ENCODE results near the gene AJUBA.

Gene AJUBA

DNA sequence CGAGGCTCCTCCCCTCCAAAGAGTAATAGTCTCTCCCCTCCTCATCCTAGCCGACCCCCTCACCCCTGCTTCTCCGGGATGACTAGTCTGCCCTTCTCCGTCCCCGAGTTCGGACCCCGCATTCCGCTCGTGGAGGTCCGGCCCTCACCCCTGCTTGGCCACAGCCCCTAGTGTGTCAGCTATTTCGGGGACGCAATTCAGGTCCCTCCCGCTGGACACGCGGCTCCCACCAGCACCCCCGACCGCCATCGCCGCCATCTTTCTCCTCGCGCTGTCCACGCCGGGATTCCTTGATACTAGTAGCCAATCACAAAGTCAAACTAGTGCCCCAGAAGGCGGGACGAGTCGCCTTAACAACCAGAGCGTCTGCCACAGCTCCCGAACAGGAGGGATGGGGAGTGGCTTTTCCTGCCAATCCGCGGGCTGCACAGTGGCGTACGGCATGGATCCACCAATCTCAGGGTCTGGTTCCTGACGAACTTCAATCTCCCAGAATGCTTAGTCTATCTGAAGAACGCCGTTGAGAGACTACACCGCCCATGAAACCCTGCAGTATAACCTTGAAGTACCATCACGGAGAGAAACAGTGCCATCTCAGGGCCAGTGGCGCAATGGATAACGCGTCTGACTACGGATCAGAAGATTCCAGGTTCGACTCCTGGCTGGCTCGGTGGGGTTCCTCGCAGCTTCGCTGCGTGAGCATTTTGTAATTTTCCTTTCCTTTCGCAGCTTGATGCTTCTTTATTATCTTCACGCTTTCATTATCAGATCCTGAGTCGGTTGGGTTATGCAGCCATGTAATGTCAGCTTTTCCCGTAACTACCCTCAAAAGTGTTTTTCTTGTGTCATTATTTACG, 53.0 kb downstream of the AJUBA start, which contains the start of gene PRMT5:
PRMT5 (minus strand) TSS at position 273 of the 857 bp plus-strand sequence; CDS start at position 258, 15 bp downstream.
- peak within 1 kb of the TSS; percentile 99 for H3K4me3 ChIP-seq (ENCODE audit: low read depth, low read length)
- TF ChIP-seq, protein P1, sequence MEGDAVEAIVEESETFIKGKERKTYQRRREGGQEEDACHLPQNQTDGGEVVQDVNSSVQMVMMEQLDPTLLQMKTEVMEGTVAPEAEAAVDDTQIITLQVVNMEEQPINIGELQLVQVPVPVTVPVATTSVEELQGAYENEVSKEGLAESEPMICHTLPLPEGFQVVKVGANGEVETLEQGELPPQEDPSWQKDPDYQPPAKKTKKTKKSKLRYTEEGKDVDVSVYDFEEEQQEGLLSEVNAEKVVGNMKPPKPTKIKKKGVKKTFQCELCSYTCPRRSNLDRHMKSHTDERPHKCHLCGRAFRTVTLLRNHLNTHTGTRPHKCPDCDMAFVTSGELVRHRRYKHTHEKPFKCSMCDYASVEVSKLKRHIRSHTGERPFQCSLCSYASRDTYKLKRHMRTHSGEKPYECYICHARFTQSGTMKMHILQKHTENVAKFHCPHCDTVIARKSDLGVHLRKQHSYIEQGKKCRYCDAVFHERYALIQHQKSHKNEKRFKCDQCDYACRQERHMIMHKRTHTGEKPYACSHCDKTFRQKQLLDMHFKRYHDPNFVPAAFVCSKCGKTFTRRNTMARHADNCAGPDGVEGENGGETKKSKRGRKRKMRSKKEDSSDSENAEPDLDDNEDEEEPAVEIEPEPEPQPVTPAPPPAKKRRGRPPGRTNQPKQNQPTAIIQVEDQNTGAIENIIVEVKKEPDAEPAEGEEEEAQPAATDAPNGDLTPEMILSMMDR (IDR thresholded peaks at IDR 0.05; ENCODE audit: low read depth, low read length, missing control alignments) = no peak
- in situ Hi-C loops (cut with HindIII; ENCODE audit: low sequenced_read_pairs) = no loop called here
- peak; percentile 100 for DNase-seq (ENCODE audit: low read depth)

DNA sequence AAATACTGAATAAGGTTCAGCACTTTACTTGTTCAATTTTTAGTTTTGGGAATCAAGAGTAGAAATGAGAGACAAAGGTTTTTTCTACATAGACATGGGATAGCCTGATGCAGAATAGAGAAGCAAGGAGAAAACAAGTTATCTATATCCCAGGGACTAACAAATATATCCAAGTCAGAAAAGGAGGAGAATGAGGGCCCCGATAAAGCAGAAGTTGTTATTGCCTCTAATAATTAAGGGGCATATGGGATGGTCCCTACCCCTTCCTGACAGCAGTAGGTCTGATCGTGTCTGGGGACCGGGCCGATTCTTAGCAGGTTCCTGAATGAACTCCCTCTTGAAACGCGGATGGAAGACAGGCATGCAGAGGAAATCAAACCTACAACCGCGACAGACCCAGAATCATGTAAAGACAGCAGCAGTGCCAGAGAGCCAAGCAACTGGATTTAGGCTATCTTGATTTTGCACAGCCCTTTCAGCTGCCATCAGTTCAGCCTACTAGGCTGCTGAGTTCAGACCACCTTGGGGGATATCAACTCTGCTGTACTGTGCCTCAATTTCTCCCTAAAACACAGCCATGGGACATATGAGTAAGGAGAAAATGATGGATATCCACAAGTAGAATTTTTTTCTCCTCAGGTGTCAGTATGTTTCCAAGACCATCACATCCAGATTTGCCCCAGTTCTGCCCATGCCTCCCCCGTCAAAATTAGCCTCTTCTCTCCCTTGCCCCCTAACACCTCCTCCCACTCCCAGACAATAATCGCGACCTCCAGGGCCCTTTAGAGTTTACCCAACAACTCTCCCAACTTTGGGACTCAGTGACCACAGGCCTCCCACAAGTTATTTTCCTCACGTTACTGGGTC, 53.9 kb downstream of the AJUBA start:
- no peak for DNase-seq (ENCODE audit: low read depth)
- peak overlapping the region; percentile 99 for H3K4me3 ChIP-seq (ENCODE audit: low read depth, low read length)
- TF ChIP-seq, protein P1 (IDR thresholded peaks at IDR 0.05; ENCODE audit: low read depth, low read length, missing control alignments) = no peak
- in situ Hi-C loops (cut with HindIII; ENCODE audit: low sequenced_read_pairs) = no loop called here

- no peak overlapping the region for H3K4me3 ChIP-seq (ENCODE audit: low read depth, low read length)
- in situ Hi-C loops (cut with HindIII; ENCODE audit: low sequenced_read_pairs) = no loop called here
- DNase-seq (ENCODE audit: low read depth) = no peak
- TF ChIP-seq, protein P1 (IDR thresholded peaks at IDR 0.05; ENCODE audit: low read depth, low read length, missing control alignments) = no peak
Observed at GRCh38 chr14:22926316-22926715, 56.0 kb downstream of the AJUBA start.

DNA sequence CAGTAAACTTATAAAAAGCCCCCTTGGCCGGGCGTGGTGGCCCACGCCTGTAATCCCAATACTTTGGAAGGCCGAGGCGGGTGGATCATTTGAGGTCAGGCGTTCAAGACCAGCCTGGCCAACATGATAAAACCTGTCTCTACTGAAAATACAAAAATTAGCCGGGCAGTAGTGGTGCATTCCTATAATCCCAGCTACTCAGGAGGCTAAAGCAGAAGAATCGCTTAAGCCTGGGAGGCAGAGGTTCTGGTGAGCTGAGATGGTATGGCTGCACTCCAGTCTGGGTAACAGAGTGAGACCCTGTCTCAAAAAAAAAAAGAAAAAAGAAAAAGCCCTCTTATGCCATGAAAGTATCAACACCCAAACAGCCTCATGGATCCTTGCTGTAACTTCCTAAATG, 56.8 kb downstream of the AJUBA start:
- TF ChIP-seq, protein P1 (IDR thresholded peaks at IDR 0.05; ENCODE audit: low read depth, low read length, missing control alignments) = no peak
- in situ Hi-C loops (cut with HindIII; ENCODE audit: low sequenced_read_pairs) = no loop called here
- H3K4me3 ChIP-seq (ENCODE audit: low read depth, low read length) = no peak overlapping the region
- no peak for DNase-seq (ENCODE audit: low read depth)

DNA sequence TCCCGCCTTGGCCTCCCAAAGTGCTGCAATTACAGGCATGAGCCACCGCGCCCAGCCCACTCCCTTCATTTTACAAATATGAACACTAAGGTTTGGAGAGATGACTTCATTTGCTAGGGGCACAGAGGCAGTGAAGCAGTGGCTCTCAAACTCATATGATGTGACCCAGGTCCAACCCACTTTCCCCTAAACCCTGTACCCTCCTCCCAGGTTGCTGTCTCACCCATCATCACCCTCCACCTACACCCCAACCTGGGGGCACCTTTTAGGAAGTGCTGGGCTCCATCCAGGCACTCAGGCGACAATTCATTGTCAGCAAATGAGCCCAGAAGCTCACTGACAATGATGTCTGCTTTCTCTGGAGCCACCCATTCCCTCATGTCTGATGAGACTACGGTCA, 58.6 kb downstream of the AJUBA start:
- no peak overlapping the region for H3K4me3 ChIP-seq (ENCODE audit: low read depth, low read length)
- no peak for DNase-seq (ENCODE audit: low read depth)
- in situ Hi-C loops (cut with HindIII; ENCODE audit: low sequenced_read_pairs) = no loop called here
- TF ChIP-seq, protein P1 (IDR thresholded peaks at IDR 0.05; ENCODE audit: low read depth, low read length, missing control alignments) = no peak

DNA sequence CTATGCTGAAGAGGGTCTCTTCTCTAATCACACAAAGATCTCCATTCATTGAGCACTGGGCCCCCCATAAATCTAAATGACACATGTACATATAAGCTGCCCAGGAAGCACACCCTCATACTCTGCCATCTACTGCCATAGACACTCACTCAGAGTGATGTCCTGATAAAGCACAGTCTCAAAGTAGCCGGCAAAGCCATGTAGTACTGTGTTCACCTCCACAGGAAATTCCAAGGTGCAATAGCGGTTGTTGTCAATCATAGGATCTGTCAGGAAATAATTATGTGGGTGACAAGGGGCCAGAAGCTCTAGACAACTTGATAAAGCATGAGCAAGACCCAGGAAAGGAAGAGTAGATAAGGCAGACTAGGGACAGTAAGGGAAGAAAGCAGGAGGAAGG, 60.1 kb downstream of the AJUBA start:
- no peak for DNase-seq (ENCODE audit: low read depth)
- TF ChIP-seq, protein P1 (IDR thresholded peaks at IDR 0.05; ENCODE audit: low read depth, low read length, missing control alignments) = no peak
- H3K4me3 ChIP-seq (ENCODE audit: low read depth, low read length) = no peak overlapping the region
- in situ Hi-C loops (cut with HindIII; ENCODE audit: low sequenced_read_pairs) = no loop called here

Data from astrocyte of the cerebellum (primary cell).